HepG2 (cell line): Measurements from ENCODE around the gene MACROD2.

Experiments used
- ARNT ChIP-seq: fragments of 450-650 bp; IDR thresholded peaks from 2 replicates; pipeline ENCODE4 v1.6.1; 2017
- HMG20A ChIP-seq: IDR thresholded peaks from 2 replicates; pipeline ENCODE4 v1.6.1; 2016; ENCODE audit warnings: borderline replicate concordance
- KDM6A ChIP-seq: IDR thresholded peaks from 2 replicates; pipeline ENCODE4 v1.6.1; 2016; ENCODE audit warnings: low read depth
- MXI1 ChIP-seq: IDR thresholded peaks from 3 replicates; pipeline ENCODE4 v1.6.1; 2012; ENCODE audit warnings: low read depth, low read length, inconsistent platforms, borderline replicate concordance
- NR2F1 ChIP-seq, 2 experiments: fragments of 450-650 bp in 1 of 2; formaldehyde crosslinking in 1 of 2; IDR thresholded peaks; 2 replicates each; pipeline versions ENCODE4 v1.5.0 to v1.6.1; 2016 to 2020; ENCODE audit warnings: mild to moderate bottlenecking in 1 of 2, missing compliant biosample characterization in 1 of 2, missing genetic modification reagents in 1 of 2, moderate library complexity in 1 of 2
- POLR2AphosphoS5 ChIP-seq: IDR thresholded peaks from 2 replicates; pipeline ENCODE4 v1.6.1; 2012; ENCODE audit warnings: low read depth, low read length
- PRDM4 ChIP-seq: sonication (generic); formaldehyde crosslinking; IDR thresholded peaks from 2 replicates; pipeline ENCODE4 v1.9.0; 2021; ENCODE audit warnings: missing genetic modification reagents, borderline replicate concordance
- RFX5 ChIP-seq: IDR thresholded peaks from 2 replicates; pipeline ENCODE4 v1.6.1; 2011; ENCODE audit warnings: low read depth, low read length, improper control_type of control experiment
- TEAD3 ChIP-seq: optimal IDR thresholded peaks from 2 replicates; pipeline ENCODE3; 2016; ENCODE audit warnings: borderline replicate concordance
- ZFP37 ChIP-seq: sonication (generic); formaldehyde crosslinking; IDR thresholded peaks from 2 replicates; pipeline ENCODE4 v1.4.0; 2020; ENCODE audit warnings: missing genetic modification reagents, borderline replicate concordance
- ZNF331 ChIP-seq: sonication (generic); formaldehyde crosslinking; IDR thresholded peaks from 2 replicates; pipeline ENCODE4 v1.4.0; 2020; ENCODE audit warnings: missing genetic modification reagents
- ZNF614 ChIP-seq: IDR thresholded peaks from 2 replicates; pipeline ENCODE4 v1.6.1; 2018; ENCODE audit warnings: missing biosample characterization, missing genetic modification reagents, inconsistent platforms, borderline replicate concordance

GRCh38 chr20:15806105-15806504 lies 1810.8 kb downstream of the MACROD2 start:
- TF ChIP-seq TEAD3, result no peak
- TF ChIP-seq HMG20A (CRISPR knock-in tag), result no peak
- no peak for TF ChIP-seq RFX5
- TF ChIP-seq PRDM4 (CRISPR knock-in tag), result no peak
- TF ChIP-seq NR2F1 (CRISPR knock-in tag; IDR thresholded peaks at IDR 0.05), result no peak
- TF ChIP-seq ARNT, result no peak
- no peak for TF ChIP-seq ZNF331 (CRISPR knock-in tag)
- TF ChIP-seq MXI1, result no peak
- TF ChIP-seq POLR2AphosphoS5, result no peak
- no peak for TF ChIP-seq ZNF614 (CRISPR knock-in tag)
- no peak for TF ChIP-seq KDM6A
- no peak for TF ChIP-seq ZFP37 (CRISPR knock-in tag)
